Fibroblast of skin of left biceps (primary cell): ENCODE results near the gene PATL1.
"Not testable (repeated sequence)": the region's sequence is repeated elsewhere in the genome, so short reads cannot be mapped to it uniquely, and the experiment has no call there.

ENCODE experiments used
- DNase-seq, 2 experiments: peaks; one replicate each; pipeline ENCODE4 v3.0.0-alpha.2; 2013; ENCODE audit warnings: low read depth in 2 of 2

PATL1 gene

GRCh38 chr11:59668950-59669610 lies at the start of gene PATL1:
Gene PATL1 (minus strand): TSS chr11:59669037. CDS start chr11:59668895, 142 bp downstream.
- peak; percentile 93 to 94 for DNase-seq

- no peak for DNase-seq
These were observed 47.2 kb upstream of the PATL1 start for GRCh38 chr11:59716051-59716450.

GRCh38 chr11:59713745-59714144 lies 44.9 kb upstream of the PATL1 start, which contains the start of gene OR10V1:
Gene OR10V1 (minus strand): TSS chr11:59713845. CDS start chr11:59713845, 0 bp downstream.
- no peak for DNase-seq

GRCh38 chr11:59710136-59710847 lies 41.5 kb upstream of the PATL1 start:
- no peak for DNase-seq

GRCh38 chr11:59708537-59708936 lies 39.7 kb upstream of the PATL1 start:
- no peak for DNase-seq

- DNase-seq, result no peak
These were observed 38.5 kb upstream of the PATL1 start for GRCh38 chr11:59707371-59707770.

GRCh38 chr11:59706518-59707285 lies 37.9 kb upstream of the PATL1 start:
- DNase-seq, result peak; percentile 29 to 31

- DNase-seq, result no peak
These were observed 36.5 kb upstream of the PATL1 start for GRCh38 chr11:59705294-59705693.

GRCh38 chr11:59703515-59703914 lies 34.7 kb upstream of the PATL1 start:
- not testable (repeated sequence) for DNase-seq

GRCh38 chr11:59700157-59700556 lies 31.3 kb upstream of the PATL1 start:
- DNase-seq, result not testable (repeated sequence)

- no peak for DNase-seq
These were observed 29.7 kb upstream of the PATL1 start for GRCh38 chr11:59698506-59698905.

GRCh38 chr11:59692915-59693314 lies 24.1 kb upstream of the PATL1 start:
- no peak for DNase-seq

GRCh38 chr11:59691156-59691555 lies 22.3 kb upstream of the PATL1 start:
- no peak for DNase-seq

- no peak for DNase-seq
These were observed 20.2 kb upstream of the PATL1 start for GRCh38 chr11:59689015-59689414.

GRCh38 chr11:59681260-59681725 lies 12.5 kb upstream of the PATL1 start:
- DNase-seq, result not testable (repeated sequence)

GRCh38 chr11:59680287-59681154 lies 11.7 kb upstream of the PATL1 start:
- no peak for DNase-seq

- no peak for DNase-seq
These were observed 10.5 kb upstream of the PATL1 start for GRCh38 chr11:59679347-59679746.

- no peak for DNase-seq
These were observed 10.0 kb upstream of the PATL1 start for GRCh38 chr11:59678813-59679165.

GRCh38 chr11:59678118-59678812 lies 9.4 kb upstream of the PATL1 start:
- DNase-seq, result no peak

GRCh38 chr11:59676205-59676604 lies 7.4 kb upstream of the PATL1 start:
- no peak for DNase-seq

- DNase-seq, result no peak
These were observed 5.5 kb upstream of the PATL1 start for GRCh38 chr11:59674291-59674690.
